Measurements from ENCODE around the gene CD7.

DNA sequence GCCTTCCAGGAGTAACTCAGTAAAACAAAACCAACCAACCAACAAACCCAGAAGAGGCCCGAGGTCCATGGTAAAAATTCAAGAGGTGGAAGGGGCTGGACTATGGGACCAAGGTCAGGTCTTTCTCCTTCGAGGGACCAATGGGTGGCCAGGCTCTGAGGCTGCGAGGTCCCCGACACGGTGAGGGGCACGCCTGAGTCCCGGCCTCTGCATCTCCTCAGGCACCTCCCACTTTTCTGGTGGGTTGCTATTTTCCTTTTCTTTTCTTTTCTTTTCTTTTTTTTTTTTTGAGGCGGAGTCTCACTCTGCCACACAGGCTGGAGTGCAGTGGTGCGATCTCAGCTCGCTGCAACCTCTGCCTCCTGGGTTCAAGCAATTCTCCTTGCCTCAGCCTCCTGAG lies 18.0 kb downstream of the CD7 start:
- TF ChIP-seq POLR2AphosphoS5 (IDR thresholded peaks at IDR 0.05) (no peak), RAD21 (conservative IDR thresholded peaks at IDR 0.05) (no peak), MXI1 (conservative IDR thresholded peaks at IDR 0.05; ENCODE audit: poor library complexity, severe bottlenecking) (no peak), EZH2 (IDR thresholded peaks at IDR 0.05; ENCODE audit: borderline replicate concordance, insufficient read depth, low read length, poor library complexity, severe bottlenecking) (no peak), EP300 (conservative IDR thresholded peaks at IDR 0.05; ENCODE audit: poor library complexity, severe bottlenecking) (no peak), TAF1 (IDR thresholded peaks at IDR 0.05; ENCODE audit: low read depth) (no peak), SMC3 (conservative IDR thresholded peaks at IDR 0.05; ENCODE audit: poor library complexity) (no peak)
- TF ChIP-seq, protein P1, sequence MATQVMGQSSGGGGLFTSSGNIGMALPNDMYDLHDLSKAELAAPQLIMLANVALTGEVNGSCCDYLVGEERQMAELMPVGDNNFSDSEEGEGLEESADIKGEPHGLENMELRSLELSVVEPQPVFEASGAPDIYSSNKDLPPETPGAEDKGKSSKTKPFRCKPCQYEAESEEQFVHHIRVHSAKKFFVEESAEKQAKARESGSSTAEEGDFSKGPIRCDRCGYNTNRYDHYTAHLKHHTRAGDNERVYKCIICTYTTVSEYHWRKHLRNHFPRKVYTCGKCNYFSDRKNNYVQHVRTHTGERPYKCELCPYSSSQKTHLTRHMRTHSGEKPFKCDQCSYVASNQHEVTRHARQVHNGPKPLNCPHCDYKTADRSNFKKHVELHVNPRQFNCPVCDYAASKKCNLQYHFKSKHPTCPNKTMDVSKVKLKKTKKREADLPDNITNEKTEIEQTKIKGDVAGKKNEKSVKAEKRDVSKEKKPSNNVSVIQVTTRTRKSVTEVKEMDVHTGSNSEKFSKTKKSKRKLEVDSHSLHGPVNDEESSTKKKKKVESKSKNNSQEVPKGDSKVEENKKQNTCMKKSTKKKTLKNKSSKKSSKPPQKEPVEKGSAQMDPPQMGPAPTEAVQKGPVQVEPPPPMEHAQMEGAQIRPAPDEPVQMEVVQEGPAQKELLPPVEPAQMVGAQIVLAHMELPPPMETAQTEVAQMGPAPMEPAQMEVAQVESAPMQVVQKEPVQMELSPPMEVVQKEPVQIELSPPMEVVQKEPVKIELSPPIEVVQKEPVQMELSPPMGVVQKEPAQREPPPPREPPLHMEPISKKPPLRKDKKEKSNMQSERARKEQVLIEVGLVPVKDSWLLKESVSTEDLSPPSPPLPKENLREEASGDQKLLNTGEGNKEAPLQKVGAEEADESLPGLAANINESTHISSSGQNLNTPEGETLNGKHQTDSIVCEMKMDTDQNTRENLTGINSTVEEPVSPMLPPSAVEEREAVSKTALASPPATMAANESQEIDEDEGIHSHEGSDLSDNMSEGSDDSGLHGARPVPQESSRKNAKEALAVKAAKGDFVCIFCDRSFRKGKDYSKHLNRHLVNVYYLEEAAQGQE (IDR thresholded peaks at IDR 0.05; ENCODE audit: borderline replicate concordance): no peak
- TF ChIP-seq, protein P2, sequence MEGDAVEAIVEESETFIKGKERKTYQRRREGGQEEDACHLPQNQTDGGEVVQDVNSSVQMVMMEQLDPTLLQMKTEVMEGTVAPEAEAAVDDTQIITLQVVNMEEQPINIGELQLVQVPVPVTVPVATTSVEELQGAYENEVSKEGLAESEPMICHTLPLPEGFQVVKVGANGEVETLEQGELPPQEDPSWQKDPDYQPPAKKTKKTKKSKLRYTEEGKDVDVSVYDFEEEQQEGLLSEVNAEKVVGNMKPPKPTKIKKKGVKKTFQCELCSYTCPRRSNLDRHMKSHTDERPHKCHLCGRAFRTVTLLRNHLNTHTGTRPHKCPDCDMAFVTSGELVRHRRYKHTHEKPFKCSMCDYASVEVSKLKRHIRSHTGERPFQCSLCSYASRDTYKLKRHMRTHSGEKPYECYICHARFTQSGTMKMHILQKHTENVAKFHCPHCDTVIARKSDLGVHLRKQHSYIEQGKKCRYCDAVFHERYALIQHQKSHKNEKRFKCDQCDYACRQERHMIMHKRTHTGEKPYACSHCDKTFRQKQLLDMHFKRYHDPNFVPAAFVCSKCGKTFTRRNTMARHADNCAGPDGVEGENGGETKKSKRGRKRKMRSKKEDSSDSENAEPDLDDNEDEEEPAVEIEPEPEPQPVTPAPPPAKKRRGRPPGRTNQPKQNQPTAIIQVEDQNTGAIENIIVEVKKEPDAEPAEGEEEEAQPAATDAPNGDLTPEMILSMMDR (IDR thresholded peaks at IDR 0.05; ENCODE audit: poor library complexity, severe bottlenecking): no peak
